Gastroesophageal sphincter (tissue), 4 donors: ENCODE data around the gene TERF2IP. TPM values are rescaled to one million over a fixed set of nuclear protein-coding genes. Genes with fewer than 3 reads are reported as not detected.

ENCODE experiments used
- ATAC-seq: fragments of 150-250 bp; one replicate; pipeline ENCODE4 v1.9.1; 2016; ENCODE audit warnings: mild to moderate bottlenecking, moderate library complexity
- H3K27ac ChIP-seq, 4 donors: fragments of 200-600 bp; sonication (generic) in 3 of 4; 1 replicate in 3 of 4; 2 replicates in 1 of 4; pipeline ENCODE4 v1.5.1; 2016 to 2019
- H3K27me3 ChIP-seq: fragments of 200-600 bp; sonication (generic); one replicate; pipeline ENCODE4 v1.5.1; 2019
- H3K36me3 ChIP-seq, 2 donors: fragments of 200-600 bp; sonication (generic); one replicate each; pipeline ENCODE4 v1.5.1; 2019; ENCODE audit warnings: control low read depth in 1 of 2
- H3K4me1 ChIP-seq, 3 donors: fragments of 200-600 bp; sonication (generic); 1 replicate in 2 of 3; 2 replicates in 1 of 3; pipeline ENCODE4 v1.5.1; 2016 to 2019; ENCODE audit warnings: control low read depth in 2 of 3
- H3K4me3 ChIP-seq, 2 donors: fragments of 200-600 bp; sonication (generic); one replicate each; pipeline ENCODE4 v1.5.1; 2019; ENCODE audit warnings: mild to moderate bottlenecking in 1 of 2, moderate library complexity in 1 of 2
- H3K9me3 ChIP-seq, 3 donors: fragments of 200-600 bp; sonication (generic); one replicate each; pipeline ENCODE4 v1.5.1; 2017 to 2019; ENCODE audit warnings: control low read depth in 2 of 3
- EP300 ChIP-seq: sonication (generic); formaldehyde crosslinking; IDR thresholded peaks from one replicate; pipeline ENCODE4 v1.6.1; 2017; ENCODE audit warnings: antibody characterized with exemption, mild to moderate bottlenecking
- POLR2A ChIP-seq, 2 donors: fragments of 450-650 bp; IDR thresholded peaks; one replicate each; pipeline ENCODE4 v1.6.1; 2017; ENCODE audit warnings: antibody characterized with exemption in 2 of 2, mild to moderate bottlenecking in 2 of 2, moderate library complexity in 1 of 2
- POLR2AphosphoS5 ChIP-seq: sonication (generic); formaldehyde crosslinking; IDR thresholded peaks from one replicate; pipeline ENCODE4 v1.6.1; 2017; ENCODE audit warnings: antibody characterized with exemption
- WGBS, 2 donors: methylation state at CpG; one replicate each; pipeline ENCODE4 v1.1.5; 2018; ENCODE audit warnings: low coverage in 1 of 2; 5-methylcytosine and 5-hydroxymethylcytosine counted together
- small RNA-seq, 4 donors: library from RNA; depleted of rRNA; stranded (forward); fragments of <200 nt; gene quantifications; one replicate each; pipeline ENCODE3, GENCODE V24; 2016
- total RNA-seq, 4 donors: library from RNA; depleted of rRNA; stranded (reverse); fragments of >200 nt; gene quantifications; one replicate each; pipeline ENCODE4 v1.1.0, GENCODE V29; 2016
- TF ChIP-seq, protein P1 (sequence below), 4 experiments: fragments of 200-600 bp in 2 of 4; fragments of 450-650 bp in 2 of 4; sonication (generic) in 1 of 4; IDR thresholded peaks; one replicate each; pipeline ENCODE4 v1.5.1; 2017 to 2019; ENCODE audit warnings: antibody characterized with exemption in 4 of 4, mild to moderate bottlenecking in 2 of 4, moderate library complexity in 2 of 4

Gene TERF2IP
- total RNA-seq, 4 donors from 2014 or later = 64.3 to 82.2 (median 71.4) TPM

GRCh38 chr16:75703306-75703705 is 55.7 kb downstream of the TERF2IP start:
- no peaks in the 10 kb centered on the region for H3K27me3 ChIP-seq
- no peak for ATAC-seq
- no peaks in the 10 kb centered on the region for H3K9me3 ChIP-seq
- 75 to 93% methylated on average over 2 to 3 of the region's 4 CpGs for WGBS, 2 donors
- no peak overlapping the region for H3K27ac ChIP-seq
- TF ChIP-seq POLR2AphosphoS5 = no peak
- TF ChIP-seq POLR2A (IDR thresholded peaks at IDR 0.05) = no peak
- TF ChIP-seq, protein P1, sequence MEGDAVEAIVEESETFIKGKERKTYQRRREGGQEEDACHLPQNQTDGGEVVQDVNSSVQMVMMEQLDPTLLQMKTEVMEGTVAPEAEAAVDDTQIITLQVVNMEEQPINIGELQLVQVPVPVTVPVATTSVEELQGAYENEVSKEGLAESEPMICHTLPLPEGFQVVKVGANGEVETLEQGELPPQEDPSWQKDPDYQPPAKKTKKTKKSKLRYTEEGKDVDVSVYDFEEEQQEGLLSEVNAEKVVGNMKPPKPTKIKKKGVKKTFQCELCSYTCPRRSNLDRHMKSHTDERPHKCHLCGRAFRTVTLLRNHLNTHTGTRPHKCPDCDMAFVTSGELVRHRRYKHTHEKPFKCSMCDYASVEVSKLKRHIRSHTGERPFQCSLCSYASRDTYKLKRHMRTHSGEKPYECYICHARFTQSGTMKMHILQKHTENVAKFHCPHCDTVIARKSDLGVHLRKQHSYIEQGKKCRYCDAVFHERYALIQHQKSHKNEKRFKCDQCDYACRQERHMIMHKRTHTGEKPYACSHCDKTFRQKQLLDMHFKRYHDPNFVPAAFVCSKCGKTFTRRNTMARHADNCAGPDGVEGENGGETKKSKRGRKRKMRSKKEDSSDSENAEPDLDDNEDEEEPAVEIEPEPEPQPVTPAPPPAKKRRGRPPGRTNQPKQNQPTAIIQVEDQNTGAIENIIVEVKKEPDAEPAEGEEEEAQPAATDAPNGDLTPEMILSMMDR (IDR thresholded peaks at IDR 0.05) = no peak
- no peak for TF ChIP-seq EP300
- H3K4me3 ChIP-seq = no peak overlapping the region
- H3K36me3 ChIP-seq = no peaks in the 10 kb centered on the region
- no peaks in the 10 kb centered on the region for H3K4me1 ChIP-seq

Small RNA genes lying within 50 kb of the gene (small RNA-seq; reads per million reads assigned to genes)
- gene RN7SL520P = 0 reads per million in 4 donors

Other genes with a start within 250 kb of the TERF2IP start
- gene CFDP1, start 214.3 kb upstream of the TERF2IP start, total RNA-seq = 10 to 100 TPM; 45.1 to 70.0 (median 50.0) TPM
- 10 to 100 TPM in 3 of 4 donors, 1 to 10 TPM in 1; 9.8 to 21.8 (median 13.8) TPM for gene TMEM170A, start 183.1 kb upstream of the TERF2IP start, total RNA-seq
- 1 to 10 TPM in 2 of 4 donors, under 1 TPM in 2; 0.62 to 3.2 (median 1.6) TPM for gene CHST6, start 152.3 kb upstream of the TERF2IP start, total RNA-seq
- not detected for gene CHST5, start 111.7 kb upstream of the TERF2IP start, total RNA-seq
- 10 to 100 TPM in 1 of 4 donors, 1 to 10 TPM in 3; 7.2 to 12.0 (median 9.3) TPM for gene TMEM231, start 91.5 kb upstream of the TERF2IP start, total RNA-seq
- 100 to 1,000 TPM in 1 of 4 donors, 10 to 100 TPM in 3; 87.4 to 118 (median 92.0) TPM for gene GABARAPL2, start 81.4 kb upstream of the TERF2IP start, total RNA-seq
- gene ADAT1, start 24.5 kb upstream of the TERF2IP start, total RNA-seq = 10 to 100 TPM; 27.2 to 38.7 (median 32.4) TPM
- gene KARS1, start 108 bp upstream of the TERF2IP start, total RNA-seq = 100 to 1,000 TPM; 118 to 130 (median 121) TPM
- gene CPHXL2, start 29.2 kb downstream of the TERF2IP start, total RNA-seq = not detected
- not detected for gene DUXB, start 53.7 kb downstream of the TERF2IP start, total RNA-seq
- gene CPHXL, start 78.7 kb downstream of the TERF2IP start, total RNA-seq = not detected